Measurements from ENCODE around the gene ROS1. TPM values are rescaled to one million over a fixed set of nuclear protein-coding genes. Genes with fewer than 3 reads are reported as not detected.
A peak's percentile ranks its signal among the peaks of the same experiment; 100 is the strongest.
"Not testable (repeated sequence)": the region's sequence is repeated elsewhere in the genome, so short reads cannot be mapped to it uniquely, and the experiment has no call there.

Gene ROS1
- total RNA-seq, 1 experiment from 2014 or later: 49.3 TPM

DNA sequence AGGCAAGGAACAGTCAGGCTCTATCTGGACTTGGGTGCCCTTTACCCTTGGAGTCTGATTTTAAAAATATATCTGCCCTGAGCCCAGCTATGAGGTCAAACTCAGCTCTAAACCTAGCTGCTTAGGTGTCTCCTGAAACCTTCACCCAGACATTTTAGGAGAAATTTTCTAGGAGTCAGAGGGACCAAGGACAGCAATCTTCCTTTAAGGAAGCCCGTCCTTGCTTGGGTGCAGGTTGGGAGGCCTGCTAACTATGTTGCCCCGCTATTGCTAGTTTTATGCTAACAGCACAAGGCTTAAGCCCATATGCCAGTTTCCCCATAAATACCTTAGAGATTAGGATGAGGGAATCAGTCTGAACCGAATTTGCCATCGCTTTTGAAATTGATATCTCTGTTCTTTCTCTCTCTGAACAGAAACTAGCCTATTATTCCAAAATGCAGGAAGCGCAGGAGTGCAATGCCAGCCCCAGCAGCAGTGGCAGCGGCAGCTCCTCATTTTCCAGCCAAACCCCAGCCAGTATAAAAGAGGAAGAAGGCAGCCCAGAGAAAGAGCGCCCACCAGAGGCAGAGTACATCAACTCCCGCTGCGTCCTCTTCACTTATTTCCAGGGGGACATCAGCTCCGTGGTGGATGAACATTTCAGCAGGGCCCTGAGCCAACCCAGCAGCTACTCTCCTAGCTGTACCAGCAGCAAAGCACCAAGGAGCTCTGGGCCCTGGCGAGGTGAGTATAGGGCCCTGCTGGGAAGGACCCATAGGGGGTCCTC is 157.8 kb downstream of the ROS1 start:
- DNase-seq (ENCODE audit: low read depth): no peak

DNA sequence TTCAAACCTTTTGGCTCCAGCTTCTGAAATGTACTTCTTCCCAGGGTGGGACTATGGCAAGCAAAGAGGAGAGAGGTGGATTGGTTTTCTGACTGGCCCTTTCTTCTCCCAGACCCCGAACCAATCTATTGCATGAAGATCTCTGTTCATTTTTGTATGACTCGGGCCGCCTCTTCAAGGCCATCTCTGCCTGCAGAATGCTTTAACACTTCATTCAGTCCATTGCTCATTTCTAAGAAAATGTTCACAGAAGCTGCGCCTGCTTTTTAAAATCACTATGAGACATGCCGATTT is 158.7 kb downstream of the ROS1 start:
- DNase-seq (ENCODE audit: low read depth): no peak

DNA sequence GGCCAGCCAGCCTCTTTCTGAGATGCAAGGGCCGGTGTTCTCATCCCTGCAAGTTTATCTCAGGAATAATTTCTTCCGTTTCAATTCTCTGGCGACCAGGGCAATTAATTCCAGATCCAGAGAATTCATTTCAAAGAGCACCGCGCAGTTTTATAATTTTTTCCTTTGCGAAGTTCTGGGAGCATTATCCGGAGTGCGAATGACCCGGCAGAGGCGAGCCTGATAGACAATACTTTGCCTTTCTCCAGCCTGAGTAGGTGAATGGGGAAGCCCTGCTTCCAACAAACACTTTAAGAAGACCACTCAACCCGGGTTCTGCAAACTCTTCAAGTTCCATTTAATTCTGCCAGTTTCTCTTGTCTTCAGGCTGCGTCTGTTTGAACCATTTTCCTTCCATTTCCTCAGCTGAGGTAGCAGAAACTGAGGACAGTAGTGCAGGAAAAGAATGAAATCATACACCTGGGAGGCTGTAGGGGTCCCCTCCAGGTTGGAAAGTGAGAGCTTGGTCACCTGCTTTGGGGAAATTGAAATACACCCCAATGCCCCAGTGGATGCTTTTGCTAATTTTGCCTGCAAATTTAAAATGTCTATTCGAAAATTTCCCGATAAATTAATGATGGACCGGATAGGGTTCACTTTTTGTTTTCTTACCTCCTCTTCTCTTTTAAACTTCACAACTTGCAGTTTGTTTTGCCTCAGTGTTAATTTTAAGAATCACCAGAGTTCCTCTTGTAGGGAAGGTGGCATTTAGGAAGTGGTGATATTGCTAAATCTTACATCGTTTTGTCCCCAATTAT is 159.3 kb downstream of the ROS1 start:
- no peak for DNase-seq (ENCODE audit: low read depth)

DNA sequence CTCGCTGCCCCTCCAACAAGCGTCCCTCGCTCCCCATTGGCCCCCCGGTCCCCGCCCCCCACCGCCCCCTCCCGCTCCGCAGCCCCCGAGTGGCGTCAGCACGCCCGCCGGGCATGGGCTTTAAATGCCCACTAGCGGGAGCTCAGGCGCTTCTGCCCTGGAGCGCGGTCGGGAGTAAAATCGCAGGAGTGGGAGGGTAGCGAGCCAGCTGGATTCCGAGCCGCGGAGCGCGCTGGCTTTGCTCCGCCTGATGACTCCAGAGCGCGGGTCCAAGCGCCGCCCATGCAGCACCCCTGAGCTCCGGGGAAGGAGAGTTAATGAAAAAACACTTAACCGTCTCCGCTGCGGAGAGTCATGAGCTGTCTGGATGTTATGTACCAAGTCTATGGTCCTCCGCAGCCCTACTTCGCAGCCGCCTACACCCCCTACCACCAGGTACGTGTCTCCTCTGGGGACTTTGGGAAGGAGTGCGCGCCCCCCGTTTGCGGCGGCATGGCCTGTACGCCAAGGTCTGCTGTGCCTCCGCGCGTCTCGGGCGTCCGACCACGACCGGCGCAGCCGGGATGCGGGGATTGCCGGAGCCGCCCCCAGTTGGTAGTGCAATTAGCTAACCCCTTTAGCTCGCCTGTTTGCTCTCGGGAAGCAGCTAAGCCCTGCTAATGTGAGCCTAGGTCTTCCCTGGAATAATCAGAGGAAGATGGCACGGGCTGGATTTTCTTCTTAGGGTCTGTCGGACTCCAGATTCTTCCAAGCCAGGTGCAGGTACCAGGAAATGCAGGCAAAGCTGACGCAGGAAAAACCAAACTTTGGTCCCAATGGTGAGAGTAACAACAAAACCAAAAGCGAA is 160.1 kb downstream of the ROS1 start, which contains the start of gene VGLL2:
Gene VGLL2, plus strand, starts transcription at position 149 of the 847 bp plus-strand sequence. Its CDS starts 206 bp downstream, at position 355.
- DNase-seq (ENCODE audit: low read depth): peak; percentile 86

DNA sequence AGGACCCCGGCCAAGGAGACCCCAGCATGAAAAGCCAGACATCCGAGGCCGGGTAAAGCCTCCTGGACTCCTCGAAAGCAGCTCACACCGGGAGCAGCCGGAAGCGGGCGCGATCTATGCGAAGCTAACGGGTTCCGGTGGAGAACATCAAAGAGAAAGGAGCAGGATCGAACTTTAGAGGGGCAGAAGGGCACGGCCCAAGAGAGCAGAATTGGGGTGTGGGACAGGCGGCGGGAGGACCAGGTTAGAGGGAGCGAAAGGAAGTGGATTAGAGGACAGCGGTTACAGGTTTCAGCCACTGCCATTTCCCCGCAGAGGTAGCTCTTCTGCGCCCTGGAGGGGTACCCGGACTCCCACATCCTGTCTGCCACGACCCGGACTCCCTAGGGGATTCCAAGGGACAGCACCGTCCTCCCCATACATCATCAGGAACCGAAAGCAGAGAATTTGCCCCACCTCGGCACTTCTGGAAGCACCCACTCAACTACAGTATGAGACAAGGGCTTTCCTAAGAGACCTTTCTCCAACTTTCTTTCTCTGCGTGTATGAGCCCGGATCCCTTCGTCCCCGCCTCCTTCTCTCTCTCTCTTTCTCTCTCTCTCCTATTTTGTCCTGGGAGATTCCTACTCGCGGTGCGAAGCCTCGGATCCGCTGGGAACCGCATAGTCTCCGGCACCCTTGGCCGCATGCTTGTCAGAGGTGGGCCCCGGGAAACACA is 160.9 kb downstream of the ROS1 start:
- DNase-seq (ENCODE audit: low read depth): no peak

DNA sequence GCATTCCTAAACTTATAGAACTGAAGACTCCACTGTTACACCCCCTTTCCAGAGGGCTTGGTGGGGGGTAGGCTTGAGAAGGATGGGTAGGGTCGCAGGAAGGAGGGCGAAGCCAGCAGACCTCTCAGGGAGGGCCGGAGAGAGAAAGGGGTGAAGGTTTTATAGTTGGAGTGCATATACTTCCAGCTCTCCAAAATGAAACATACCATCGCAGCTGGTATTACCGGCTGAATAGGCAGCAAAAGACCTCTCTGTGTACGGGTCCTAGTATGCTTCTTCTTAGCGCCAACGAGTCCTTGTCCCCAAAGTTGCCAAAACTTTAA is 161.4 kb downstream of the ROS1 start:
- no peak for DNase-seq (ENCODE audit: low read depth)

DNA sequence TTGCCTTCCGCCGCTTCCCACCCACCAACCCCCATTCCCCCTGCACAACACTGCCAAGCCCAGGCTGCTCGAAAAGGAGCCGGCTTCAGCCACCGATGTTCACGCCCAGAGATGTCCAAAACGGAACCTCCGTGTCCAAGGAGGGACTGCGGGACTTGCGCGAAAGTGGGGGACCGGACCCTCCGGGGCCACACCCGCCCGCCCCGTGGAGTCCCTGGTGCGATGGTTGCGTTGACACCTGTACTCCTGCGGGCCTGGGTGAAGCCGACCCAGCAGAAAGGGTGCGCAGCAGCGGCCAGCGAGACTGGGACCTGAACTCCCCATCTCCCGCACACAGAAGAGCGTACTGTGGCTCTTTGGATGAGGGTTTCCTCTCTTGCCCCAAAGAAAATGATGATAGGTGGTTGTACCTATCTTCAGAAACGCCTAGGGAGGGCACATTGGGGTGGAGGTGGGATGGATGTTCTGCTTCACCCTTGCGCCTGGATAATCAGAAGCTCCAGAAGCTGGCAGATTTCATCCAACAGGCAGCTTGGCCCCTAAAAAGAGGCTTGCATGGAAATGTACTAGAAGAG is 162.3 kb downstream of the ROS1 start:
- no peak for DNase-seq (ENCODE audit: low read depth)

DNA sequence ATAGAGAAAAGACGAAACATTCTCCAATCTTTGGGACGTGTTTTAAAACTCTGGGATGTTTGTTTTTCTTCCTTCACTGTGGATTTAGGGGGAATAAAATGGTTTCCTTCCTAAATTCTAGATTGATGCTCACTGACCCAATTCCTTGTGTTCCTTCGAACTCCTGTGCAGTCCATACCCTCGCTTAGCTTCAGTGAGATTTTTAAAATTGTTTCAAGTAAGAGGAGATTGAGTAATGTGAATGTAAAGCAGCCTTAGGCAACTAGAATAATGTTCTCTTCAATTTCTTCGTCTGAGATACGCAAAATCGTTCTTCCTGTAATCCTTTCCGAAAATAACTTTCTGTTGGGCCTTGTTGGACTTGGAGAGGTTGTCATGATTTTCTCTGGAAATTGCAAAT is 162.9 kb downstream of the ROS1 start:
- no peak for DNase-seq (ENCODE audit: low read depth)

DNA sequence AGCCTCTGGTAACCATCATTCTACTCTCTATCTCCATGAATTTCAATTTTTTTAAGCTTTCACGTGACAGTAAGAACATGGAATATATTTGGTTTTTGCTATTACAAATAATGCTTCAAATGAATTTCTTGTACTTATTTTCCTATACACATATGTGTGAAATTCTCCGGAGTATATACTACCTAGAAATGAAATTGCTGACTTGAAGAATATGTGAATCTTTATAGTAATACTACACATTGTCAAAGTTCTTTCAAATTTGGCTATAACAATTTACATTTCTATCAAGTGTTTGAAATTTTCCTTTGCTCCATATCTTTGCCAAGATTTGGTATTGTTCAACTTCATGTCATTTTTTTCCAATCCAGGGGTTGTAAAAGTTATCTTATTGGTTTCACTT is 172.0 kb downstream of the ROS1 start:
- no peak for DNase-seq (ENCODE audit: low read depth)

DNA sequence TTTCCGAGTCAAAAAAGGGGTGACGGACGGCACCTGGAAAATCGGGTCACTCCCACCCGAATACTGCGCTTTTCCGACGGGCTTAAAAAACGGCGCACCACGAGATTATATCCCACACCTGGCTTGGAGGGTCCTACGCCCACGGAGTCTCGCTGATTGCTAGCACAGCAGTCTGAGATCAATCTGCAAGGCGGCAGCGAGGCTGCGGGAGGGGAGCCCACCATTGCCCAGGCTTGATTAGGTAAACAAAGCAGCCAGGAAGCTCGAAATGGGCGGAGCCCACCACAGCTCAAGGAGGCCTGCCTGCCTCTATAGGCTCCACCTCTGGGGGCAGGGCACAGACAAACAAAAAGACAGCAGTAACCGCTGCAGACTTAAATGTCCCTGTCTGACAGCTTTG is 180.8 kb downstream of the ROS1 start:
- DNase-seq (ENCODE audit: low read depth): not testable (repeated sequence)

DNA sequence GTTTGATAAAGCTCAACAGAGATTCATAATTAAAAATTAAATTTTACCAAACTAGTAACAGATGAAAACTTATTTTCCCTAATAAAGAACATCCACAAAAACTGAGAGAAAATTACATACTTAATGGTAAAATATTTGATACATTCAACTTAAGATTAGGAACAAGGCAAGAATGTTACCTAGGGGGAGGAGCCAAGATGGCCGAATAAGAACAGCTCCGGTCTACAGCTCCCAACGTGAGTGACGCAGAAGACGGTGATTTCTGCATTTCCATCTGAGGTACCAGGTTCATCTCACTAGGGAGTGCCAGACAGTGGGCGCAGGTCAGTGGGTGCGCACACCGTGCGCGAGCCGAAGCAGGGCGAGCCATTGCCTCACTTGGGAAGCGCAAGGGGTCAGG is 181.2 kb downstream of the ROS1 start:
- DNase-seq (ENCODE audit: low read depth): not testable (repeated sequence)

Other genes with a start within 250 kb of the ROS1 start
- gene VGLL2, start 160.4 kb downstream of the ROS1 start, total RNA-seq (2014; rRNA removed): 0.19 and 0.75 TPM in 2 replicates
- gene DCBLD1, start 56.7 kb upstream of the ROS1 start, total RNA-seq (2014; rRNA removed): 38.6 and 39.3 TPM in 2 replicates
- gene GOPC, start 176.6 kb upstream of the ROS1 start, total RNA-seq (2014; rRNA removed): 43.7 and 44.2 TPM in 2 replicates
- gene NUS1, start 249.5 kb upstream of the ROS1 start, total RNA-seq (2014; rRNA removed): 17.4 and 18.9 TPM in 2 replicates